Measurements from ENCODE around the gene FAM13B. TPM values are rescaled to one million over a fixed set of nuclear protein-coding genes. Genes with fewer than 3 reads are reported as not detected.
A peak's percentile ranks its signal among the peaks of the same experiment; 100 is the strongest.

FAM13B gene
- polyA plus RNA-seq, 2 of the 4 experiments (the other 2 are of a cell fraction): 14.9 to 15.1 TPM

GRCh38 chr5:138068742-138069600, 36.1 kb upstream of the FAM13B start:
- Histone ChIP-seq H3K4me3 (no peak overlapping the region), H3K4me1 (no peaks in the 10 kb centered on the region), H3K4me2 (peak overlapping the region; percentile 63), H3K9me3 (no peaks in the 10 kb centered on the region), H3K27ac (no peak overlapping the region)
- ATAC-seq (peak; percentile 98), FAIRE-seq (no peak), DNase-seq (ENCODE audit: low read depth in 1 of 2, low spot score in 1 of 2) (peak; percentile 79 to 85)
- ChIA-PET POLR2A (no interaction called here), CTCF (interaction anchor here (0.7 to 18.0 kb wide), 41 partner anchors 9 to 1340 kb away, joined by 3 to 402 read pairs (median 4); partner anchors contain the start of genes FAM13B, PKD2L2 and WNT8A)
- TF ChIP-seq MAX (IDR thresholded peaks at IDR 0.05) (0 out of 2 replicates have a peak, but pooled peaks have one; percentile 44), NFE2L2 (conservative IDR thresholded peaks at IDR 0.05; ENCODE audit: low read length) (peak; percentile 45), HOXB13 (CRISPR knock-in tag; IDR thresholded peaks at IDR 0.05; ENCODE audit: low read depth) (no peak), ZNF302 (CRISPR knock-in tag; IDR thresholded peaks at IDR 0.05) (no peak), RAD21 (conservative IDR thresholded peaks at IDR 0.05 in 1 of 2, IDR thresholded peaks at IDR 0.05 in 1 of 2) (peak; percentile 62 to 77), SMC3 (IDR thresholded peaks at IDR 0.05) (peak; percentile 89), CTCF (IDR thresholded peaks at IDR 0.05) (peak; percentile 92)
- 14% methylated on average over 6 of the region's 6 CpGs for WGBS (ENCODE audit: missing lambda C conversion rate)

- ATAC-seq: no peak
- ChIA-PET CTCF (interaction anchor here (0.6 to 18.0 kb wide), 23 partner anchors 10 to 498 kb away, joined by 3 to 402 read pairs (median 6); partner anchors contain the start of genes FAM13B, PKD2L2 and WNT8A), POLR2A (no interaction called here)
- 76% methylated on average over 8 of the region's 8 CpGs for WGBS (ENCODE audit: missing lambda C conversion rate)
- Histone ChIP-seq H3K4me3 (no peak overlapping the region), H3K27ac (no peak overlapping the region), H3K4me1 (no peaks in the 10 kb centered on the region), H3K4me2 (no peak overlapping the region), H3K9me3 (no peaks in the 10 kb centered on the region)
- FAIRE-seq: no peak
- no peak for DNase-seq (ENCODE audit: low read depth in 1 of 2, low spot score in 1 of 2)
- TF ChIP-seq HDAC2 (IDR thresholded peaks at IDR 0.05) (no peak), ZSCAN20 (CRISPR knock-in tag; IDR thresholded peaks at IDR 0.05) (no peak), GATA3 (IDR thresholded peaks at IDR 0.05; ENCODE audit: borderline replicate concordance) (no peak), PHF8 (IDR thresholded peaks at IDR 0.05; ENCODE audit: borderline replicate concordance, low read depth) (no peak), E2F6 (IDR thresholded peaks at IDR 0.05; ENCODE audit: borderline replicate concordance, low read depth) (no peak), CBX2 (IDR thresholded peaks at IDR 0.05; ENCODE audit: borderline replicate concordance, low read depth) (no peak), RAD21 (conservative IDR thresholded peaks at IDR 0.05 in 1 of 2, IDR thresholded peaks at IDR 0.05 in 1 of 2) (no peak), KDM1A (IDR thresholded peaks at IDR 0.05; ENCODE audit: low read depth) (no peak), HOXB5 (CRISPR knock-in tag; IDR thresholded peaks at IDR 0.05) (no peak), RFX5 (IDR thresholded peaks at IDR 0.05) (no peak), MAFK (IDR thresholded peaks at IDR 0.05; ENCODE audit: partially characterized antibody) (no peak), HEYL (CRISPR knock-in tag; IDR thresholded peaks at IDR 0.05) (no peak), ZNF302 (CRISPR knock-in tag; IDR thresholded peaks at IDR 0.05) (no peak), ZC3H11A (IDR thresholded peaks at IDR 0.05) (no peak), TP53 (CRISPR knock-in tag; IDR thresholded peaks at IDR 0.05) (no peak), BCL3 (IDR thresholded peaks at IDR 0.05) (no peak), ATOH8 (CRISPR knock-in tag; IDR thresholded peaks at IDR 0.05; ENCODE audit: low read depth) (no peak)
These were observed 35.1 kb upstream of the FAM13B start for GRCh38 chr5:138067945-138068344.

All from A549 (cell line).